Stomach (tissue), 19 donors: Measurements from ENCODE around the gene GJB4. TPM values are rescaled to one million over a fixed set of nuclear protein-coding genes. Genes with fewer than 3 reads are reported as not detected.
A peak's percentile ranks its signal among the peaks of the same experiment; 100 is the strongest.

Source experiments
- DNase-seq, 2 donors: peaks; one replicate each; pipeline versions ENCODE4 v3.0.0 to v3.0.0-alpha.2; 2013 to 2019
- H3K27ac ChIP-seq, 5 donors: fragments of 200-600 bp in 4 of 5; sonication (generic) in 4 of 5; one replicate each; pipeline ENCODE4 v1.5.1; 2013 to 2019; ENCODE audit warnings: mild to moderate bottlenecking in 1 of 5, moderate library complexity in 1 of 5
- H3K27me3 ChIP-seq, 3 donors: fragments of 200-600 bp; sonication (generic); one replicate each; pipeline ENCODE4 v1.5.1; 2017 to 2019; ENCODE audit warnings: mixed run types in 1 of 3
- H3K36me3 ChIP-seq, 4 donors: fragments of 200-600 bp; sonication (generic); 1 replicate in 3 of 4; 2 replicates in 1 of 4; pipeline ENCODE4 v1.5.1; 2016 to 2019
- H3K4me1 ChIP-seq, 4 donors: fragments of 200-600 bp; sonication (generic); one replicate each; pipeline ENCODE4 v1.5.1; 2016 to 2019
- H3K4me3 ChIP-seq, 4 donors: fragments of 200-600 bp; sonication (generic) in 3 of 4; one replicate each; pipeline ENCODE4 v1.5.1; 2016 to 2019; ENCODE audit warnings: mild to moderate bottlenecking in 1 of 4
- H3K9me3 ChIP-seq, 4 donors: fragments of 200-600 bp; sonication (generic); one replicate each; pipeline ENCODE4 v1.5.1; 2016 to 2019
- EP300 ChIP-seq: sonication (generic); formaldehyde crosslinking; IDR thresholded peaks from one replicate; pipeline ENCODE4 v1.6.1; 2017; ENCODE audit warnings: antibody characterized with exemption
- POLR2A ChIP-seq, 4 donors: fragments of 450-650 bp; IDR thresholded peaks; one replicate each; pipeline ENCODE4 v1.6.1; 2016; ENCODE audit warnings: antibody characterized with exemption in 4 of 4, control low read depth in 2 of 4, mild to moderate bottlenecking in 1 of 4, moderate library complexity in 1 of 4
- POLR2AphosphoS5 ChIP-seq, 3 donors: sonication (generic); formaldehyde crosslinking; IDR thresholded peaks; one replicate each; pipeline ENCODE4 v1.6.1; 2016; ENCODE audit warnings: antibody characterized with exemption in 3 of 3
- WGBS, 5 donors: extraction: QIAGEN DNeasy Blood & Tissue Kit in 3 of 5; methylation state at CpG; one replicate each; pipeline versions ENCODE4 v1.1.5 to v1.1.7; 2013 to 2018; 5-methylcytosine and 5-hydroxymethylcytosine counted together
- intact Hi-C: fragments of 100-400 bp; cut with DNase I; formaldehyde crosslinking; loops from one replicate; pipeline ENCODE4 v1.15.1; 2023; ENCODE audit warnings: low total_unique reads
- long read RNA-seq, 10 donors: transcript quantifications; one replicate each; lab custom pipeline, GENCODE V29; 2026
- polyA plus RNA-seq, 3 donors: library from polyadenylated mRNA; stranded (reverse); fragments of 200-250 nt; gene quantifications; one replicate each; pipeline ENCODE4 v1.2.3, GENCODE V29; 2013
- total RNA-seq, 5 donors: library from RNA; depleted of rRNA; stranded (reverse); fragments of >200 nt; gene quantifications; one replicate each; pipeline versions ENCODE4 v1.1.0 to v1.2.3, GENCODE V29; 2014 to 2016
- TF ChIP-seq, protein P1 (sequence below), 7 experiments: fragments of 450-650 bp in 4 of 7; fragments of 200-600 bp in 3 of 7; sonication (generic) in 3 of 7; IDR thresholded peaks; one replicate each; pipeline ENCODE4 v1.5.1; 2016 to 2019; ENCODE audit warnings: antibody characterized with exemption in 7 of 7, control low read depth in 2 of 7, mild to moderate bottlenecking in 1 of 7
- donor health status: healthy with polysubstance abuse.
- donor health status: Bipolar disorder and iron deficiency.
- donor health status: healthy.

Gene GJB4
- total RNA-seq (under 1 TPM in 1 of 5 donors, not detected in 4; 0.18 TPM), polyA plus RNA-seq (1 to 10 TPM in 1 of 3 donors, under 1 TPM in 1, not detected in 1; 0.06 to 1.2 TPM)
- long read RNA-seq, donor 1: 0 reads
- long read RNA-seq, donor 2: 0 reads
- long read RNA-seq, donor 3: 0 reads
- long read RNA-seq, donor 4: 0 reads
- long read RNA-seq, donor 5: 0 reads
- long read RNA-seq, donor 6: 0 reads
- long read RNA-seq, donor 7: 0 reads
- long read RNA-seq, donor 8: 0 reads
- long read RNA-seq, donor 9: 0 reads
- long read RNA-seq, donor 10: 0 reads

DNA sequence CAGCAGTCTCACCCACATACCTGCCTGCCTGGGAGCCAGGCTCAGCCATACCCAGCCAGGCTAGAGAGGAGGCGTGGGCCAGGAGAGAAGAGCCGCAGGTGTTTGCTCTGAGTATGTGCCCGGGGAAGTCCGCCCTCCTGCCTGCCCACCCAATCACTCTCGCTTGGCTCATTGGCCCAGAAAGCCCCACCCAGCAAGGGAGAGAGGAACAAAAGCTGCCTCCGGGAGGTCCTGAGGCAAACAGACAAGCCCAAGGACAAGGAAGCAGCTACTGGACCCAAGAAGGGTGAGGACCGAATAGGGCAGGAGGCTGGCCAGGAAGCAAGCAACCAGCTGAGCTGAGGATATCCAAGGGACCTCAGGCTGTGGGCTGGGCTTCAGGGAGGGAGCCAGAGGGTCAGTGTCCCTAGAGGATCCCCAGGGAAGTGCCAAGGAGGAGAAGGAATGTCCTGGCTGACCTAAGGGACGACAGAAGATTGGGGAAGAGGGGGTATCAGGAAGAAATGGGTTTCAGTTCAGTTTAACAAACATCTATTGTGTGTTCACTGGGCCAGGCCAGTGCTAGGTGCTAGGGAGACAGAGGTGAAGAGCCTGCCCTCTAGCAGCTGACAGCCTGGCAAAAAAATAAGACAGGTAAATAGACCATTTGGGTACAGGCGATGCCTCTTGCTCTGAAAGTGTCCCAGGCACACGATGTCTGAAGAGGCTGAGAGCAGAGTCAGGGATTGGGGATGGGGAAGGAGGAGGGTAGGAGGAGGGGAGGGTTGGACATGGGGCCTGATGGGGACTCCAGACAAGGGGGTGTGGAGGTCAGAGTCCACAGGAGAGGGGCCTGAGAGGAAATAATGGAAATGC, at the start of gene GJB4:
Gene GJB4, plus strand, starts transcription at position 238 of the 855 bp plus-strand sequence. CDS start 1,515 bp downstream, outside the sequence.
- Histone ChIP-seq H3K9me3 (no peaks in the 10 kb centered on the region), H3K4me1 (no peaks in the 10 kb centered on the region), H3K4me3 (no peak within 1 kb of the TSS), H3K36me3 (no peaks in the 10 kb centered on the region), H3K27me3 (peaks cover 0 to 45% (median 0%) of the 10 kb centered on the region in 3 donors), H3K27ac (no peak within 1 kb of the TSS)
- intact Hi-C loops: no loop called here
- WGBS, 5 donors: 26 to 46% (median 38%) methylated on average over 5 to 10 of the region's 10 CpGs
- TF ChIP-seq POLR2A (IDR thresholded peaks at IDR 0.05) (no peak), EP300 (no peak), POLR2AphosphoS5 (IDR thresholded peaks at IDR 0.05) (no peak)
- TF ChIP-seq, protein P1, sequence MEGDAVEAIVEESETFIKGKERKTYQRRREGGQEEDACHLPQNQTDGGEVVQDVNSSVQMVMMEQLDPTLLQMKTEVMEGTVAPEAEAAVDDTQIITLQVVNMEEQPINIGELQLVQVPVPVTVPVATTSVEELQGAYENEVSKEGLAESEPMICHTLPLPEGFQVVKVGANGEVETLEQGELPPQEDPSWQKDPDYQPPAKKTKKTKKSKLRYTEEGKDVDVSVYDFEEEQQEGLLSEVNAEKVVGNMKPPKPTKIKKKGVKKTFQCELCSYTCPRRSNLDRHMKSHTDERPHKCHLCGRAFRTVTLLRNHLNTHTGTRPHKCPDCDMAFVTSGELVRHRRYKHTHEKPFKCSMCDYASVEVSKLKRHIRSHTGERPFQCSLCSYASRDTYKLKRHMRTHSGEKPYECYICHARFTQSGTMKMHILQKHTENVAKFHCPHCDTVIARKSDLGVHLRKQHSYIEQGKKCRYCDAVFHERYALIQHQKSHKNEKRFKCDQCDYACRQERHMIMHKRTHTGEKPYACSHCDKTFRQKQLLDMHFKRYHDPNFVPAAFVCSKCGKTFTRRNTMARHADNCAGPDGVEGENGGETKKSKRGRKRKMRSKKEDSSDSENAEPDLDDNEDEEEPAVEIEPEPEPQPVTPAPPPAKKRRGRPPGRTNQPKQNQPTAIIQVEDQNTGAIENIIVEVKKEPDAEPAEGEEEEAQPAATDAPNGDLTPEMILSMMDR (IDR thresholded peaks at IDR 0.05): no peak
- peak in 1 of 2 donors; percentile 46 for DNase-seq

DNA sequence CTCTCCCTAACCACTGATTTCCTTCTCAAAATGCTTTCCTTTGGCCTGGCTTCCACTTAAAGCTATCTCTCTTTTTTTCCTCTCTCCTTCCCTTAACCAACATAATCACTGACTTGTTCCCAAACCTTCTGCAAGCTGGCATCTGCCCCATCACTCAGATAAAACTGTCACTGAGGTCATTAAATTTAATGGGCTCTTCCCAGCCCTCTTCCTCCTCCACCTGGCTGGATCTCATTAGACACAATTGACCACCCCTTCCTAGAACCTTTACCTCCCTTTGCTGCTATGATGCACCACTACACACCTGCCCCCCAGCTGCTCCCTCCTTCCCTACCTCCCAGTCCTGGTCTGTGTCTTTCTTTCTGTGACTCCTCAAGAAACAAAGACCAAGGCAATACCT, 48.7 kb upstream of the GJB4 start:
- peaks cover 0 to 13% (median 0%) of the 10 kb centered on the region in 3 donors for H3K27me3 ChIP-seq
- intact Hi-C loops: no loop called here
- no peaks in the 10 kb centered on the region for H3K9me3 ChIP-seq
- H3K36me3 ChIP-seq: no peaks in the 10 kb centered on the region
- no peak overlapping the region for H3K27ac ChIP-seq
- TF ChIP-seq POLR2AphosphoS5 (IDR thresholded peaks at IDR 0.05) (no peak), POLR2A (IDR thresholded peaks at IDR 0.05) (no peak), EP300 (no peak)
- TF ChIP-seq, protein P1 (IDR thresholded peaks at IDR 0.05): no peak
- H3K4me3 ChIP-seq: no peak overlapping the region
- DNase-seq: no peak
- H3K4me1 ChIP-seq: no peaks in the 10 kb centered on the region

DNA sequence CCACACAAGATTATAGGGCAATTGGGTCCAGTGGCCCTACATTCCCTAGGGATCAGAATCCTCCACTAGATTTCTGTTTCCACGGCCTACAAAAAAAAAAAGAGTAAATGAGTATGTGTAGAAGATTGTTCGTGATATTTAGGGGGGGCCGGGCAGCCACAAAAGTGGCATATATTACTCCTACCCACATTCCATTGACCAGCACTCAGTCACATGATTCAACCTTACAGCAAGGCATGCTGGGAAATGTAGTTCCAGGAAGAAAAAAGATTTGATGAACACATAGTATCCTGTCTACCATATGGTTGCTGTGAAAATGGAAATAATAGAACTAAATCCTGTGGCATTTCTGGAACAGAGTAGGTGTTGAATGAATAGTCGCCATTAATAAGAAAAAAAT, 48.1 kb upstream of the GJB4 start:
- 78 to 88% (median 81%) methylated on average over 4 of the region's 4 CpGs for WGBS, 5 donors
- Histone ChIP-seq H3K4me1 (no peaks in the 10 kb centered on the region), H3K27ac (no peak overlapping the region), H3K27me3 (peaks cover 0 to 12% (median 0%) of the 10 kb centered on the region in 3 donors), H3K9me3 (no peaks in the 10 kb centered on the region), H3K4me3 (no peak overlapping the region), H3K36me3 (no peaks in the 10 kb centered on the region)
- intact Hi-C loops: no loop called here
- no peak for TF ChIP-seq EP300
- TF ChIP-seq, protein P1 (IDR thresholded peaks at IDR 0.05): no peak
- TF ChIP-seq POLR2A (IDR thresholded peaks at IDR 0.05): no peak
- no peak for TF ChIP-seq POLR2AphosphoS5 (IDR thresholded peaks at IDR 0.05)
- DNase-seq: peak in 1 of 2 donors; percentile 21

DNA sequence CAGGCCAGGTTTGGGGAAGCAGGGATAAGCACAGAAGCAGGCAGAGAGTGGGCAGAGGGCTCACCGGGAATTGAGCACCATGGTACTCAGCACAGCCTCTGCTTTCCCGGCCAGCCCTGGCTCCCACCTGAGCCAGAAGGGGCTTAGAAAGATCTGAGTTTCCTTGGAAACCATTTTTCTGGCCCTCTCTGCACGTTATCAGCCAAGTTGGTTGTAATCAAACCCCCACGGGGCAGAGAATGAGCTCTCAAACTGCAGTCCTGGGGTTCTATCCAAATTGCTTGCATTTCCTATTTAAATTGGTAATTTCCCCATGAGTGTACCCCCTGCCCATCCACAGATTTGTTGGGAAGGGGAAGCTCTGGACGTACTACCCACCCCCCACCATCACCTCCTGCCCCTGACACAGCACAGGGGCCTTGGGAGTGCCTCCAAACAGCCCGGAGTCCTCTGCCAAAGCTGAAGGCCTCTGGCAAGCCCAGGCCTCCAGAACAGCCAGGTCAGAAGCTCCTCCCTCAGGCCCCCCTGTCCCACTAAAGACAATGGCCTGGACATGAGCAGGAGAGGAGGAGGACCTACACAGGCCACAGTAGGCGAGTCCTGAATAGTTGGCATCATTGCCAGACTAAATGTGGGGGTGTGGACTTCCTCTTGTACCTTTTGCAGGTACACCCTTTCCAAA, 47.4 kb upstream of the GJB4 start:
- H3K27ac ChIP-seq: no peak overlapping the region
- no peak for TF ChIP-seq POLR2A (IDR thresholded peaks at IDR 0.05)
- TF ChIP-seq, protein P1 (IDR thresholded peaks at IDR 0.05): no peak
- TF ChIP-seq POLR2AphosphoS5 (IDR thresholded peaks at IDR 0.05): no peak
- no peak for TF ChIP-seq EP300
- peak in 1 of 2 donors; percentile 22 for DNase-seq
- no peaks in the 10 kb centered on the region for H3K4me1 ChIP-seq
- intact Hi-C loops: no loop called here
- no peaks in the 10 kb centered on the region for H3K36me3 ChIP-seq
- no peaks in the 10 kb centered on the region for H3K9me3 ChIP-seq
- no peak overlapping the region for H3K4me3 ChIP-seq
- WGBS, 5 donors: 37 to 52% (median 49%) methylated on average over 7 of the region's 7 CpGs
- peaks cover 0 to 5% (median 0%) of the 10 kb centered on the region in 3 donors for H3K27me3 ChIP-seq
